ENCODE results near the gene PANX2.

The PANX2 gene

GRCh38 chr22:50173311-50173982 lies 2.9 kb downstream of the PANX2 start:
- no peak for FAIRE-seq

GRCh38 chr22:50173983-50174355 lies 3.4 kb downstream of the PANX2 start:
- no peak for FAIRE-seq

DNA sequence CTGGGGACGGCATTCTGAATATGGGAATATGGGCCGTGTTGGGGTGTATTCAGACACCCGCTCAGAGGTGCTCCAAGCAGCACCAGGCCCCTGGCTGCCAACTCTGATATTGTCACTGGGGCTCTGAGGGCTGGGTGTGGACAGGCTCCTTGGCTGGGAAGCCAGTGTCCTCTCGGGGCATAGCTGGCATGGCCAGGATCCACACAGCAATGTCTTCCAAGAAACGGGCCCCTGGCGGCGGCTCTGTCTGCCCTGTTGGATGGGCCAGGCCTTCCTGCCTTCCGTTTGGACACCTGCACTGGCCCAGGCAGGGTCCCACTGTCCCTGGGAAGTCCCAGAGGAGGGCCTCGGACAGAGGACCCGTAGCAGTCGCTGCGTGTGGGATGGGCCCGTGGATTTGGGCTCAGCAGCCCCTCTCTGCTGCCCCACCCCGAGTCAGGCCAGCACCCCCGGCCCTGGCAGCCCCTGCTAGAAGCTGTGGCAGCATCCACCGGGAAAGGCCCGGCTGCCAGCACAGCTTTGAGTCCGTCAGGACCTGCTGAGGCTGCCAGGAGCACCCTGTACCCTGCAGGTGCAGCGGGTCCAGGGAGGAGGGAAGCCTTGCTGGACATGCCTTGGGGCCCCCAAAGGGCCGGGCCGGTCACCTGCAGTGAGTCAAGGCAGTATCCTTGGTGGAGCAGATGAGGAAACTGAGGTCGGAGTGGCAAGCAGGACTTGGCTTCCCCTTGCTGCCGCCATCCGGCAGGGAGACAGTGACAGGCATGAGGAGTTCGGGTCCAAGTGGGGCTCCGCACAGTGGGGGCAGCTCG lies 4.1 kb downstream of the PANX2 start:
- no peak for FAIRE-seq

DNA sequence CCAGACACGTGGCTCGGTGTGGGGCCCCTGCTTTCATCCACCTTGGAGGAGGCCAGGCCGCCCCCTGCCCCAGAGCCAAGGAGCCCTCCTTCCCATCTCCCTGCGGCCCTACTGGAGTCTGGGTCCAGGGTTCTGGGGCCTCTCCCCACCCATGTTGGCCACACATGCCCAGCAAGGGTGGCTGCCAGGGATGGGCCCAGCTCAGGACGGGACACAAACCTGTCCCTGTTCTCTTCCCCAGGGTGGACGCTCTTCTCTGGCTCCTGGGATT lies 4.6 kb downstream of the PANX2 start:
- no peak for FAIRE-seq

DNA sequence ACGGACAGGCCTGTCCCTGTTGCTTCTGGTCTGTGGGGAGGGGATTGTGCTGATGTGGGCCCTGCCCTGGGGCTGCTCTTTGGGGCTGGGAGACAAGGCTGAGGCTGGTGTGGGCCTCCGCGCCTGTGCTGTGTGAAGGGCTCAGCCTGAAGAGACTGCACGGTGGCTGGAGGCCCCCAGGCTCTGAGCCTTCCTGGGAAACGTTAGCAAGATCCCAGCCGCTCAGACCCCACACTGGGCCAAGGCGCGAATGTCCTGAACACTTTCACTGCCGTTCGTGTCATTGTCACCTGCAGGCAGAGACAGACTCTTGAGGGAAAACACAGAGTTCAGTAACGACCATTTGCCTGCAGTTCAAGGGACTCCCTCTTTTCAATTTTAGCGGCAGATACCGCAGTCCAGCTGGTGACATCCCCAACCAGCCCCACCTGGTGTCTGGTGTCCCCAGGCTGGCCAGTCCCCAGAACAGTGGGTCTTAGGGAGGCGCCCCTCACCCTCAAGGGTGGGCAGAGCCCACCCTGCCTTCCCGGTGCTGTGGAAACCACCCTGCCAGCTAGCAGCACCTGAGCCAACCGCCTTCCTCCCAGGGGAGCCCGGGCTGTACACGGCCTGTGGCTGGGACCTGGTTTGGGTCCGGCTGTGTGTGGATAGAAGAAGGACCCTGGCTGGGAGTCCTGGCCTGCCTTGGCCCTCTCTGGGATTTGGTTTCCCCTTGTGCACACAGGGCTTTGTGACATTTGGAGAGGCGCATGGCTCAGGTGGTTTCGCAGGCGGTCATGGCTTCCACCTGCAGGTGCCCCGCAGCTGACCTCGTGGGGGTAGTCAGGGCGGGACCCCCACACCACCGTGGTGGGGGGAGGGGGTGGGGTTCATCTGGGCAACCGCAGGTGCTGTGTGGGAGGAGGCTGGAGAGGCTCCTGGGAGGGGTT lies 5.7 kb downstream of the PANX2 start:
- no peak for FAIRE-seq

GRCh38 chr22:50176850-50177536 lies 6.5 kb downstream of the PANX2 start:
- no peak for FAIRE-seq

DNA sequence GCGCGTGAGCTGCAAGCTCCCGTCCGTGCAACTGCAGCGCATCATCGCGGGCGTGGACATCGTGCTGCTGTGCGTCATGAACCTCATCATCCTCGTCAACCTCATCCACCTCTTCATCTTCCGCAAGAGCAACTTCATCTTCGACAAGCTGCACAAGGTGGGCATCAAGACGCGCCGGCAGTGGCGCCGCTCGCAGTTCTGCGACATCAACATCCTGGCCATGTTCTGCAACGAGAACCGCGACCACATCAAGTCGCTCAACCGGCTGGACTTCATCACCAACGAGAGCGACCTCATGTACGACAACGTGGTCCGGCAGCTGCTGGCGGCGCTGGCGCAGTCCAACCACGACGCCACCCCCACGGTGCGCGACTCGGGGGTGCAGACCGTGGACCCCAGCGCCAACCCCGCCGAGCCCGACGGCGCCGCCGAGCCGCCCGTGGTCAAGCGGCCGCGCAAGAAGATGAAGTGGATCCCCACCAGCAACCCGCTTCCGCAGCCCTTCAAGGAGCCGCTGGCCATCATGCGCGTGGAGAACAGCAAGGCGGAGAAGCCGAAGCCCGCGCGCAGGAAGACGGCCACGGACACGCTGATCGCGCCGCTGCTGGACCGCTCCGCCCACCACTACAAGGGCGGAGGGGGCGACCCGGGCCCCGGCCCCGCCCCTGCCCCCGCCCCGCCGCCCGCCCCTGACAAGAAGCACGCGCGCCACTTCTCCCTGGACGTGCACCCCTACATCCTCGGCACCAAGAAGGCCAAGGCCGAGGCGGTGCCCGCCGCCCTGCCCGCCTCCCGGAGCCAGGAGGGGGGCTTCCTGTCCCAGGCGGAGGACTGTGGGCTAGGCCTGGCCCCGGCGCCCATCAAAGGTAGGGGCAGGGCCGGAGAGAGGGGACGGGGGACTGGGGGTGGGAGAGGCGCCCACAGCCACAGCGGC lies 7.3 kb downstream of the PANX2 start:
- FAIRE-seq: no peak

GRCh38 chr22:50178471-50178864 lies 7.9 kb downstream of the PANX2 start:
- FAIRE-seq: no peak

DNA sequence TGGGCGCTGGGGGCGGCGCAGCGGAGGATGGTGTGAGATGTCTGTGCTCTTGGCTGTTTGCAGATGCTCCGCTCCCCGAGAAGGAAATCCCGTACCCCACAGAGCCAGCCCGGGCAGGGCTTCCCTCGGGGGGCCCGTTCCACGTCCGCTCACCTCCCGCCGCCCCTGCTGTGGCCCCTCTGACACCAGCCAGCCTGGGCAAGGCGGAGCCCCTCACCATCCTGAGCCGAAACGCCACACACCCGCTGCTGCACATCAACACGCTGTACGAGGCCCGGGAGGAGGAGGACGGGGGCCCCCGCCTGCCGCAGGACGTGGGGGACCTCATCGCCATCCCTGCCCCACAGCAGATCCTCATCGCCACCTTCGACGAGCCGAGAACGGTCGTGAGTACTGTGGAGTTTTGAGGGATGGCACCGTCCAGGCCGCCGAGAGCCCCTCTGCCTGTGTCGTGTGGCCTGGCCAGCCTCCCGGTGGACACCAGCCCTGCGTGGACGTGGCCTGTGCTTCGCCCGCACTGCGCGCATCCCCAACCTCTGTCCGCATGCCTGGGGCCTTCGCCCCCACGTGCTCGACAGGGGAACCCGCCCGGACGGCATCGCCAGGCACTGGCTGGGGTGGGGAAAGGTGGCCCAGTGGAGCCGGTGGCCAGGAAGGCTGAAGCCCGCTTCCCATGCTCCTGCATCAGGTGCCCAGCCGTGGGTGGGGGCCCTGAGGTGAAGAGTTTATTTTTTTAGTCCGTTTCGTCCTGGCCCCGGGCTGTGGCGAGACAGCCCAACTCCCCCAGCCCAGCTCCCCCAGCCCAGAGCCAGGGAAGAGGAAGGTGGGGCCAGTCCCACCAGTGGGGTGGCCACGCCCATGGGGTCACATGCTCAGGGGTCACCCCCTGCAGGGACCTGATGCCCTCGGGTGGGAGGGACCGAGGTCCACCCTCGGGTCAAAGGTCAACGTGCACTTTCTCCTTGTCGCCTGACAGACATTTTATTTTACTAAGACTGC lies 8.6 kb downstream of the PANX2 start:
- no peak for FAIRE-seq

- no peak for FAIRE-seq
These were observed 9.6 kb downstream of the PANX2 start for GRCh38 chr22:50179937-50180726.

GRCh38 chr22:50180727-50181521 lies 10.4 kb downstream of the PANX2 start:
- no peak for FAIRE-seq

- FAIRE-seq: no peak
These were observed 11.9 kb downstream of the PANX2 start for GRCh38 chr22:50182176-50183081.

DNA sequence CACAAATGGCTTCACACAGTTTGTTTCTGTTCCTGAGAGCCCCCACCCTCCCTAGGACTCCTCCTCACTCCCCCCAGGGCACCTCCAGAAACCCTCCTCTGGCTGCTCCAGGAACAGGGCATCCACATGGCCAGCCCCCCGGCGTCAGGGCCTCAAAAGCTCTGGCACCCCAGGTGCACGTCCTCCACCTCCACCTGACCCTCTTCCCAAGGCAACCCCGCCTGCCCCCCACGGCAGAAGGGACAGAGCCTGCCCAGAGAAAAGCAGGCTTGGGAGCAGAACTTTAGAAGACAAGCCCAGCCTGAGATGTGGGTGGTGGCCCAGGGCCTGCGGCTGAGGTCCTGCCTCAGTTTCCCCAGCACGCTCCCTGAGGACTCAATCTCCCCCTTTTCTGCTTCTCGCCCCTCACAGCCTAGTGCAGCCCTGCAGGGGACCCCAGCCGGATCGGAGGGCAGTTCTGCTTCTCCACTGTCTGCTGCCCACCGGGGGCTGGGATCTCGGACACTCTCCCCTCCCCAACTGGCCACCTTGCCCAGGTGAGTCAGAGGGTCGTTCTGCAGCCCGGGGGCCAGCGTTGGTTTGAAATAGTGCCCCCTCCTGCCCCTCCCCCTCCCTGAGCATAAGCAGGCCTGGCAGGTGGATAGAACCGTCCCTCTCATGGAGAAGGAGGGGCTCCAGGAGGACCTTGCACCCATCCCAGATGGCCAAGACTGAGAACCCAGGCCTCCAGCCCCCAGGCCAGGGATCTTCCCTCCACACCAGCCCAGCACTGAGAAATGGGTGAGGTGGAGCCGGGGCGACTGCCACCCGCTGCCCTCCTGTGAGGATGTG lies 12.8 kb downstream of the PANX2 start:
- no peak for FAIRE-seq

GRCh38 chr22:50184004-50184901 lies 13.7 kb downstream of the PANX2 start:
- FAIRE-seq: no peak

DNA sequence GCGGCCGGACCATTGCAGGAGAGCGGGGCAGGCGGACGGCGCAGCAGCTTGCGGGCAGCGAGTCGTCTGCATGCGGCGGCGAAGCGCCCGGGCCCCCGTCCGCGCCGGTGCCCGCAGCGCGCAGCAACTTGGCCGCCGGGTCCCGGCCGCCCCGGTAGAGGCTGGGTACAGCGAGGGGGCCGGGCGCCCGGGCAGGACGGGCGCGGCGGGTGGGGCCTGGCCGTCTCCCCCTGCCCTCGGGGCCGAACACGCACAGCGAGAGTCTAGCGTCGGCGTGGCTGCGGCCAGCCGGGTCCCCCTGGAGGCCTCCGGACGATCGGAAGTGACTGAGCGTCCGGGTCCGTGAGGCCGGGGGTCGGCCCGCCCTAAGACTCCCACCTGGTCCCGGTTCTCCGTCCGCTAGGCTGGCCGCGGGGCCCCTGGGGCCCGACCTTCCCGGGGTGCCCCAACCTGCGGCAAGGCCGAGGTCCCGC lies 14.4 kb downstream of the PANX2 start:
- no peak for FAIRE-seq
